Neural cell (in vitro differentiated cells): ENCODE measurements around the gene RNU6-9.

Experiments
- POLR2AphosphoS5 ChIP-seq: IDR thresholded peaks from 2 replicates; pipeline ENCODE4 v1.6.1; 2012
- TF ChIP-seq, protein P1 (sequence below): fragments of 450-650 bp; IDR thresholded peaks from 2 replicates; pipeline ENCODE4 v1.5.1; 2014; ENCODE audit warnings: antibody characterized with exemption, mild to moderate bottlenecking, moderate library complexity; ENCODE audit not compliant: poor library complexity, severe bottlenecking

GRCh38 chr19:861141-861755, 32.0 kb upstream of the RNU6-9 start:
- TF ChIP-seq, protein P1, sequence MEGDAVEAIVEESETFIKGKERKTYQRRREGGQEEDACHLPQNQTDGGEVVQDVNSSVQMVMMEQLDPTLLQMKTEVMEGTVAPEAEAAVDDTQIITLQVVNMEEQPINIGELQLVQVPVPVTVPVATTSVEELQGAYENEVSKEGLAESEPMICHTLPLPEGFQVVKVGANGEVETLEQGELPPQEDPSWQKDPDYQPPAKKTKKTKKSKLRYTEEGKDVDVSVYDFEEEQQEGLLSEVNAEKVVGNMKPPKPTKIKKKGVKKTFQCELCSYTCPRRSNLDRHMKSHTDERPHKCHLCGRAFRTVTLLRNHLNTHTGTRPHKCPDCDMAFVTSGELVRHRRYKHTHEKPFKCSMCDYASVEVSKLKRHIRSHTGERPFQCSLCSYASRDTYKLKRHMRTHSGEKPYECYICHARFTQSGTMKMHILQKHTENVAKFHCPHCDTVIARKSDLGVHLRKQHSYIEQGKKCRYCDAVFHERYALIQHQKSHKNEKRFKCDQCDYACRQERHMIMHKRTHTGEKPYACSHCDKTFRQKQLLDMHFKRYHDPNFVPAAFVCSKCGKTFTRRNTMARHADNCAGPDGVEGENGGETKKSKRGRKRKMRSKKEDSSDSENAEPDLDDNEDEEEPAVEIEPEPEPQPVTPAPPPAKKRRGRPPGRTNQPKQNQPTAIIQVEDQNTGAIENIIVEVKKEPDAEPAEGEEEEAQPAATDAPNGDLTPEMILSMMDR: no peak
- no peak for TF ChIP-seq POLR2AphosphoS5
